GM10248 (cell line): ENCODE data around the gene TLE4.

ENCODE experiments used
- CTCF ChIA-PET: fragments of 300-600 bp; sonication (Branson Sonifier 250); formaldehyde crosslinking; extraction: SDS; loops from one replicate; lab custom pipeline; 2021; ENCODE audit warnings: antibody characterized with exemption; lab: Yijun Ruan, JAX
- POLR2A ChIA-PET: fragments of 350-650 bp; sonication (Branson Sonifier 250); formaldehyde crosslinking; extraction: SDS; loops from one replicate; lab custom pipeline; 2020; ENCODE audit warnings: antibody characterized with exemption; lab: Yijun Ruan, JAX
- DNase-seq: peaks from one replicate; pipeline ENCODE4 v3.0.0; 2012; ENCODE audit errors: extremely low spot score
- CTCF ChIP-seq: IDR thresholded peaks from 2 replicates; pipeline ENCODE4 v1.5.1; 2012; ENCODE audit warnings: mild to moderate bottlenecking, low read depth; ENCODE audit errors: extremely low read depth, missing control alignments, control extremely low read depth

The TLE4 gene

GRCh38 chr9:79657891-79658290 is 86.1 kb downstream of the TLE4 start:
- TF ChIP-seq CTCF, result no peak
- DNase-seq, result no peak
- ChIA-PET POLR2A (no interaction called here), CTCF (interaction anchor here (1.0 to 3.3 kb wide), 2 partner anchors 8 to 10 kb away, joined by 3 to 12 read pairs; no protein-coding TSS in a partner anchor)

DNA sequence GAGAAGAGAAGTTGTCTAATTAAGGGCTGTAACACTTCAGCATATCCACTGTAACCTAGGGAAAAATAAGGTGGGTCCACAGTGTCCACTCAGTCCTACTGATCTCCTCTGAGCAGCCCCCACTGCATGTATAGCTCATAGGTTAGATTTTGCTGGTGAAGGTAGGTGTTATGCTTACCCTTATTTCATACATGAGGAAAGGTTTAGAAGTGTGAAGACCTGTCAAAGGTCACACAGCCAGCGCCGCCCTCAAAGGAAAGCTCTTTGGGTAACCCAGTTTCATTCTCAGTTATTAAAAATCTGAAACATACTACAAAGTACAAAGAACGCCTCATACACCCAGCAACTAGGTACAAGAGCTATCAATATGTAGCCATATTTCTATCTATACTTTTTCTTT is 87.2 kb downstream of the TLE4 start:
- no peak for DNase-seq
- POLR2A ChIA-PET, result no interaction called here
- no peak for TF ChIP-seq CTCF
- CTCF ChIA-PET, result interaction anchor here (1.0 to 1.3 kb wide), 2 partner anchors 9 to 34 kb away, joined by 3 read pairs; no protein-coding TSS in a partner anchor

DNA sequence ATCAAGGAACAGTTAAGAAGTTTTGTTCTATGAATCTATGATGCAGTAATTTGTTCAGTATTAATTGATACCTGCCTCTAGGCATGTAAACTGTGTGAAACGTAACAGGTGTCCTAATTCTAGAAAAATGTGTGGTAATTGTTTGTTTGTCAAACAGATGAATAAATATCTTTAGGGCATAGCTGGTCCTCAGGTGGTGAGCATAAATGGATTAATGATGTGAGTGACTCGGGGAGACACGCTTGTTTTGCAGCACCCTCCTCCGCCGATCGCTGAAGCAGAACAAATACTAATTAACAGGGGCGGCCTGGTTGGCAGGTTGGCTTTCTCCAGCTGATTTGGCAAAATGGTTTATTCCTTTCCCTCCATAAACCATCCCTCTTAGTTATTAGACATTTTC is 88.8 kb downstream of the TLE4 start:
- TF ChIP-seq CTCF, result no peak
- POLR2A ChIA-PET, result no interaction called here
- CTCF ChIA-PET, result interaction anchor here (1.0 to 1.3 kb wide), 2 partner anchors 9 to 16 kb away, joined by 3 read pairs; no protein-coding TSS in a partner anchor
- DNase-seq, result no peak

DNA sequence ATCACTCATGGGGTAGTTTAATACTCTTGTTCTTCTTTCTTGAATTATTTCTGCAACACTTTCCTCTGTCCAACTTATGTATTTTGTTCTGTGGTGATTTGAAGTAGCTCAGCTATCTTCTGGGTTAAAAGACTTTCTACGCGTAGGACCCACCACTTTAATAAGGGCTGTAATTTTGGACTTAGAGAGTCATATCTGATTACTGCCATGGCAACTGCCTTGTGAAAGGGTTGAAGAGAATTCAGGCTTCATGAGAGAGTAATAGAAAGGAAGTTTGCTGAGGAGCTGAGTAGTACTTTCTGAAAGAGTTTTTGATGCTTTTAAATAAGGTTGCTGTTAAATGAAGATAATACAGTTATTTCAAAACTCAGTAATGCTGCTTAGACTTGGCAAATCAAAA is 89.5 kb downstream of the TLE4 start:
- TF ChIP-seq CTCF, result no peak
- DNase-seq, result no peak
- POLR2A ChIA-PET, result no interaction called here
- CTCF ChIA-PET, result interaction anchor here (1.0 to 2.2 kb wide), 2 partner anchors 16 to 22 kb away, joined by 3 to 5 read pairs; no protein-coding TSS in a partner anchor

DNA sequence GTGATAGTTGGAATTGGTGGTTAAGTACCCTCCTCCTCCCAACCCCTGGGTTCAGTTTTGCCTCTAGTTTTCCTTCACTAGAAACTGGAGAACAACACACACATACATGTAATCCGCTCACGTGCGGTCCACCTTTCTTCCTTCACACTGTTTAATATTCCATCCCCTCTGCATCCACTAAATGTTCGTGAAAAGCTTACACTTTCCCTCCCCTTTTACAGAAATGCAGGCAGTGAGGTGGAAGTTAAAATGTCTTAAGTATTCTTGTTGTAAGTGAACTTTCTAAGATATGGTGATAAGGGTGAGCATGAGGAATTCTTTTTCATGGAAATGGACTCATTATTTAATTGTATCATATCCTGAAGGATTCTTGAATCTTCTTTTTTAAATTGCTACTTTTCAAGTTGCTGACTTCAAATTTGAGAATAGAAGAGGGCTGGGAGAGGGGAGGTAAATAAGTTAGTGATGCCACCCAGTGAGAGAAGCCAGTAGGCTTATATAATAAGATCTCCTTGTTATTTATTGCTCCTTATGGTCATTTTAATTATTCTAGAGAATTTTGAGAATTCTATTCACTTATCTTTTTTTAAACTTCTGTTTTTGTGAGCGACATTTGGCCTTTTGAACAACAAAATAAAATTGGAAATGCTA is 90.2 kb downstream of the TLE4 start:
- TF ChIP-seq CTCF, result no peak
- POLR2A ChIA-PET, result no interaction called here
- no peak for DNase-seq
- CTCF ChIA-PET, result interaction anchor here (2.2 to 3.8 kb wide), 2 partner anchors 15 to 23 kb away, joined by 5 to 15 read pairs; no protein-coding TSS in a partner anchor

GRCh38 chr9:79662537-79662956 is 90.8 kb downstream of the TLE4 start:
- POLR2A ChIA-PET, result no interaction called here
- CTCF ChIA-PET, result interaction anchor here (2.2 to 3.8 kb wide), 2 partner anchors 15 to 23 kb away, joined by 5 to 15 read pairs; no protein-coding TSS in a partner anchor
- DNase-seq, result no peak
- no peak for TF ChIP-seq CTCF
